Colonic mucosa (tissue), 4 donors: ENCODE results near the gene VWA8. TPM values are rescaled to one million over a fixed set of nuclear protein-coding genes. Genes with fewer than 3 reads are reported as not detected.

Experiments used
- DNase-seq: peaks from one replicate; pipeline ENCODE4 v3.0.0-alpha.2; 2020
- H3K27ac ChIP-seq: fragments of 200-600 bp; one replicate; pipeline ENCODE4 v1.8.0; 2021
- H3K27me3 ChIP-seq: fragments of 200-600 bp; one replicate; pipeline ENCODE4 v1.8.0; 2021
- H3K36me3 ChIP-seq: fragments of 200-600 bp; one replicate; pipeline ENCODE4 v1.8.0; 2021
- H3K4me1 ChIP-seq: fragments of 200-600 bp; one replicate; pipeline ENCODE4 v1.8.0; 2021; ENCODE audit warnings: mild to moderate bottlenecking
- H3K4me3 ChIP-seq: fragments of 200-600 bp; one replicate; pipeline ENCODE4 v1.8.0; 2021
- H3K9ac ChIP-seq, 2 donors: one replicate each; pipeline ENCODE4 v1.7.0; 2013; ENCODE audit warnings: control low read depth in 2 of 2, low read depth in 2 of 2, low read length in 2 of 2
- H3K9me3 ChIP-seq: fragments of 200-600 bp; one replicate; pipeline ENCODE4 v1.8.0; 2021
- CTCF ChIP-seq: fragments of 200-600 bp; IDR thresholded peaks from one replicate; pipeline ENCODE4 v1.8.0; 2022; ENCODE audit warnings: antibody characterized with exemption, mild to moderate bottlenecking
- intact Hi-C: fragments of 100-400 bp; cut with DNase I; formaldehyde crosslinking; loops from one replicate; pipeline ENCODE4 v1.14.1; 2022
- total RNA-seq, 2 donors: library from RNA; stranded (reverse); fragmentation: NEBNext Ultra II Directional in 1 of 2; extraction: Animal tissue kit (Norgen Biotek cat#: 25700) in 1 of 2; gene quantifications; one replicate each; pipeline ENCODE4 v1.2.1, GENCODE V29; 2021
- donor health status: healthy.
- donor health status: DM: no; HTN: no; CAD: no.
- donor health status: DM: no; HTN: no; CAD: no.

Gene VWA8
- total RNA-seq, 2 donors from 2014 or later = 23.8 to 31.8 TPM

DNA sequence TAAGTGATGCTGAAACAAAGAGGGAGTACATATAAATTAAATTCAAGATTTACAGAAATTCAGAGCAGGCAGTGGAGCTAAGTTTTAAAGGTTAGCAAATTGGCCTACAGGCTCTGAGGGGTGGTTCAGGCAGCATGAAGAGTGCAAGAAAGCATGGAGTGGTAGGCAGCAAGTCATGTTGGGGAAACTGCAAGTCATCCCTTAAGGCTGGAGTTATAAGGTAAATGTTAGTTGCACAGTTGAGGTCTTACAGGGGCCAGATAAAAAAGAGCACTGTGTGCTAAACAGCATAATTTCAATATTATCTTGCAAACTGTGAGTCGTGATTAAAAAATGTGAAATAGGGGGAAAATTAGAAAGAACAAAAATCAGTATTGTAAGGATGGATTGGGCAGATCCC is 106.2 kb downstream of the VWA8 start:
- Histone ChIP-seq H3K4me3 (no peak overlapping the region), H3K27me3 (no peaks in the 10 kb centered on the region), H3K9ac (no peak overlapping the region), H3K27ac (no peak overlapping the region), H3K4me1 (no peaks in the 10 kb centered on the region), H3K36me3 (no peaks in the 10 kb centered on the region), H3K9me3 (no peaks in the 10 kb centered on the region)
- intact Hi-C loops = no loop called here
- DNase-seq = no peak
- TF ChIP-seq CTCF = no peak

GRCh38 chr13:41851351-41851750 is 109.6 kb downstream of the VWA8 start:
- no peak overlapping the region for H3K4me3 ChIP-seq
- no peak overlapping the region for H3K9ac ChIP-seq
- intact Hi-C loops = no loop called here

GRCh38 chr13:41848435-41849255 is 112.3 kb downstream of the VWA8 start:
- TF ChIP-seq CTCF = no peak
- no peak overlapping the region for H3K4me3 ChIP-seq
- H3K27ac ChIP-seq = no peak overlapping the region
- H3K4me1 ChIP-seq = no peaks in the 10 kb centered on the region
- no peaks in the 10 kb centered on the region for H3K27me3 ChIP-seq
- no peaks in the 10 kb centered on the region for H3K36me3 ChIP-seq
- intact Hi-C loops = no loop called here
- H3K9me3 ChIP-seq = no peaks in the 10 kb centered on the region
- DNase-seq = no peak
- H3K9ac ChIP-seq = no peak overlapping the region

More at GRCh38 chr13:41851351-41851750, 109.6 kb downstream of the VWA8 start:
- Histone ChIP-seq H3K36me3 (no peaks in the 10 kb centered on the region), H3K4me1 (no peaks in the 10 kb centered on the region), H3K27ac (no peak overlapping the region), H3K27me3 (no peaks in the 10 kb centered on the region), H3K9me3 (no peaks in the 10 kb centered on the region)
- no peak for DNase-seq
- TF ChIP-seq CTCF = no peak

GRCh38 chr13:41847216-41847615 is 113.7 kb downstream of the VWA8 start:
- no peak for TF ChIP-seq CTCF
- intact Hi-C loops = no loop called here
- Histone ChIP-seq H3K27me3 (no peaks in the 10 kb centered on the region), H3K4me3 (no peak overlapping the region), H3K4me1 (no peaks in the 10 kb centered on the region), H3K9ac (no peak overlapping the region), H3K9me3 (no peaks in the 10 kb centered on the region), H3K27ac (no peak overlapping the region), H3K36me3 (no peaks in the 10 kb centered on the region)
- no peak for DNase-seq

GRCh38 chr13:41842036-41842620 is 118.8 kb downstream of the VWA8 start:
- no peaks in the 10 kb centered on the region for H3K36me3 ChIP-seq
- no peaks in the 10 kb centered on the region for H3K4me1 ChIP-seq
- H3K4me3 ChIP-seq = no peak overlapping the region
- intact Hi-C loops = no loop called here
- no peak overlapping the region for H3K27ac ChIP-seq
- no peak for DNase-seq
- no peaks in the 10 kb centered on the region for H3K9me3 ChIP-seq
- no peaks in the 10 kb centered on the region for H3K27me3 ChIP-seq
- TF ChIP-seq CTCF = no peak
- H3K9ac ChIP-seq = no peak overlapping the region
